ENCODE data around the gene ANKS3.

ANKS3 gene

GRCh38 chr16:4734063-4734729 lies at the start of gene ANKS3, which contains the start of gene DNAAF8:
ANKS3 (minus strand) TSS chr16:4734271; CDS start chr16:4730149, 4,122 bp downstream.
DNAAF8 (plus strand) TSS chr16:4734537; CDS start chr16:4736515, 1,978 bp downstream.
- peak; percentile 97 for DNase-seq

- no peak for DNase-seq
Observed at GRCh38 chr16:4783251-4783950, 49.3 kb upstream of the ANKS3 start.

GRCh38 chr16:4780235-4780634 lies 46.2 kb upstream of the ANKS3 start:
- DNase-seq = no peak

GRCh38 chr16:4778050-4778392 lies 44.0 kb upstream of the ANKS3 start:
- no peak for DNase-seq

- DNase-seq = no peak
Observed at GRCh38 chr16:4777339-4778049, 43.4 kb upstream of the ANKS3 start.

- no peak for DNase-seq
Observed at GRCh38 chr16:4776141-4776705, 42.2 kb upstream of the ANKS3 start.

- DNase-seq = no peak
Observed at GRCh38 chr16:4775005-4775404, 40.9 kb upstream of the ANKS3 start.

GRCh38 chr16:4772351-4772750 lies 38.3 kb upstream of the ANKS3 start:
- no peak for DNase-seq

GRCh38 chr16:4771646-4772045 lies 37.6 kb upstream of the ANKS3 start:
- no peak for DNase-seq

- DNase-seq = no peak
Observed at GRCh38 chr16:4769306-4769638, 35.2 kb upstream of the ANKS3 start.

GRCh38 chr16:4768549-4769305 lies 34.7 kb upstream of the ANKS3 start:
- peak; percentile 96 for DNase-seq

GRCh38 chr16:4767872-4768548 lies 33.9 kb upstream of the ANKS3 start:
- DNase-seq = no peak

- peak; percentile 95 for DNase-seq
Observed at GRCh38 chr16:4766875-4767628, 33.0 kb upstream of the ANKS3 start, which contains the start of gene ZNF500. ZNF500 (minus strand) TSS chr16:4767162; CDS start chr16:4765978, 1,184 bp downstream.

- no peak for DNase-seq
Observed at GRCh38 chr16:4765511-4766474, 31.7 kb upstream of the ANKS3 start.

GRCh38 chr16:4763791-4764190 lies 29.7 kb upstream of the ANKS3 start:
- DNase-seq = no peak

- no peak for DNase-seq
Observed at GRCh38 chr16:4762205-4762604, 28.1 kb upstream of the ANKS3 start.

GRCh38 chr16:4760221-4760910 lies 26.3 kb upstream of the ANKS3 start:
- no peak for DNase-seq

- no peak for DNase-seq
Observed at GRCh38 chr16:4755687-4756086, 21.6 kb upstream of the ANKS3 start.

- DNase-seq = no peak
Observed at GRCh38 chr16:4754865-4755264, 20.8 kb upstream of the ANKS3 start.

- no peak for DNase-seq
Observed at GRCh38 chr16:4753227-4753626, 19.2 kb upstream of the ANKS3 start.

Data from fibroblast of skin of right biceps (primary cell).